GM12801 (cell line): Measurements from ENCODE around the gene JADE2.

ENCODE experiments used
- CTCF ChIP-seq: IDR thresholded peaks from one replicate; pipeline ENCODE4 v1.5.1; 2011; ENCODE audit warnings: control low read depth; ENCODE audit not compliant: insufficient read length; ENCODE audit errors: extremely low read depth

The JADE2 gene

GRCh38 chr5:134603059-134603458 is 77.6 kb downstream of the JADE2 start:
- no peak for TF ChIP-seq CTCF

GRCh38 chr5:134604908-134605307 is 79.4 kb downstream of the JADE2 start:
- no peak for TF ChIP-seq CTCF

DNA sequence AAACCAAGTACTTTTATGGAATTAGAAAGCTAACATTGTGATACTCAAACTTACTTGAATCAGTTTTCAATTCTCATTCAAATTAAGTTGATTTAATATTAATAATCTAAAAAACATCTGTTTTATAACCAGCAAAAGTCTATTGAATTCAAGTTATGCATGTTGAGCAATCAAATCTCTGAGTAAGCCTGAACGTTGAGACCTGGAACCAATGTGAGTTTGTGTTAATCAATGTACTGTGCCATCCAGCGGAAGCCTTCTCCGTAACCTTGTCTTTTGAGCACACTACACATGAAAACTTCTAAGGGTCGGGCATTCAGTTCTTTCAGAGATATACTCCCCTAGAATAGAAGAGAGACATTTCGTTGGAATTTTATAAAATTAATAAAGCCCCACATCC is 81.3 kb downstream of the JADE2 start:
- TF ChIP-seq CTCF = no peak

DNA sequence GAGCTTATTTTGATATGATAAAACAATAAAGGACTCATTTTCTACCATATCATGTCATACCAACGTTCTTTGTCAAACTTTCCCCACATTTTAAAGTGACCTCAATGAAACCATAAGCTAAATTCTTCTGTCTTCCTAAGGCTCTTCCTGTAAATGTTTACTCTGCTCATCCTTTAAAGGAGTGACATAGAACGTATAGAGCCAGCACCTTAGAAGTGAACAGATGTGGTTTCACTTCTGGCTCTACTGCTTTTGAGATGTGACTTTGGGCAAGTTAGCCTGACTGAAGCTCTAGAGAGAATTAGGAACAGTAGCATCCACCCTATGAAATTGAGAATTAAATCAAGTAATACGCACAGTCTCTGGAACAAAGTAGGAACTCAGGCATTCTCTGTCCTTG is 83.1 kb downstream of the JADE2 start:
- TF ChIP-seq CTCF = no peak

- TF ChIP-seq CTCF = no peak
These were observed 83.9 kb downstream of the JADE2 start for GRCh38 chr5:134609232-134609851.

- TF ChIP-seq CTCF = no peak
These were observed 85.3 kb downstream of the JADE2 start for GRCh38 chr5:134610725-134611124.

DNA sequence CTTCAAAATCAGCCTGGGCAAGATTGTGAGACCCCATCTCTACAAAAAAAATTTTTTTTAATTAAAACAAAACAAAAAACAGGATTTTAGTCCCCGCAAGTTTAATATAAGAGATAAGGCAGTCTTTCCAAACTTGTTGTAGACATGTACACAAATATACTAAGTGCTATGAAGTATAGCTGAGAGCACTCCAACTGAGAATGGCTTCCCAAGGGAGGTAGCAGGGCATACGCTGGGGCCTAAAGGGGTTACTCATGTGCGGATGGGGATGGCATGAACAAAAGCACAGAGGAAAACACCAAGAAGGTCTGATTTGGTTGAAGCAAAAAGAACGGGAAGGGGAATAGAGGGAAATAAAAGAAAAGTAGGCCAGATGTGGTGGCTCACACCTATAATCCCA is 86.0 kb downstream of the JADE2 start:
- TF ChIP-seq CTCF = no peak
